Osteoblast (primary cell): ENCODE data around the gene TNS4. TPM values are rescaled to one million over a fixed set of nuclear protein-coding genes. Genes with fewer than 3 reads are reported as not detected.
A peak's percentile ranks its signal among the peaks of the same experiment; 100 is the strongest.

Source experiments
- DNase-seq: peaks from one replicate; pipeline ENCODE4 v3.0.0; 2011; ENCODE audit warnings: low spot score, mixed read lengths; ENCODE audit not compliant: insufficient read length; ENCODE audit errors: missing footprints
- H2AFZ ChIP-seq: 2 replicates; pipeline ENCODE4 v1.6.0; 2011; ENCODE audit warnings: mild to moderate bottlenecking, low read length
- H3K27ac ChIP-seq: 2 replicates; pipeline ENCODE4 v1.5.1; 2011; ENCODE audit warnings: mild to moderate bottlenecking, low read depth, low read length, moderate library complexity
- H3K27me3 ChIP-seq: 2 replicates; pipeline ENCODE4 v1.6.0; 2012; ENCODE audit warnings: mild to moderate bottlenecking, control low read depth, inconsistent platforms, low read length, moderate library complexity; ENCODE audit not compliant: insufficient read depth
- H3K36me3 ChIP-seq: 2 replicates; pipeline ENCODE4 v1.5.1; 2011; ENCODE audit warnings: mild to moderate bottlenecking, low read length, control low read depth, moderate library complexity; ENCODE audit not compliant: insufficient read depth
- H3K4me1 ChIP-seq: 2 replicates; pipeline ENCODE4 v1.5.1; 2011; ENCODE audit warnings: mild to moderate bottlenecking, low read length, control low read depth, moderate library complexity; ENCODE audit not compliant: insufficient read depth
- H3K4me2 ChIP-seq: 2 replicates; pipeline ENCODE4 v1.6.0; 2011; ENCODE audit warnings: mild to moderate bottlenecking, low read length; ENCODE audit not compliant: insufficient read depth
- H3K4me3 ChIP-seq: fragments of 200-600 bp; sonication (generic); 3 replicates; pipeline ENCODE4 v1.5.1; 2012; ENCODE audit warnings: mild to moderate bottlenecking, low read length, inconsistent platforms; ENCODE audit not compliant: insufficient read depth
- H3K79me2 ChIP-seq: 2 replicates; pipeline ENCODE4 v1.6.0; 2012; ENCODE audit warnings: mild to moderate bottlenecking, low read length, control low read depth, inconsistent platforms; ENCODE audit not compliant: insufficient read depth
- H3K9me3 ChIP-seq: 2 replicates; pipeline ENCODE4 v1.5.1; 2011; ENCODE audit warnings: low read depth, low read length, control low read depth
- H4K20me1 ChIP-seq: 2 replicates; pipeline ENCODE4 v1.6.0; 2012; ENCODE audit warnings: mild to moderate bottlenecking, low read length, control low read depth; ENCODE audit not compliant: insufficient read depth
- CTCF ChIP-seq: IDR thresholded peaks from 2 replicates; pipeline ENCODE4 v1.5.1; 2011; ENCODE audit warnings: mild to moderate bottlenecking, low read depth, low read length, moderate library complexity; ENCODE audit errors: extremely low read depth
- total RNA-seq: library from RNA; depleted of rRNA; stranded (reverse); fragments of >200 nt; gene quantifications from 2 replicates; pipeline ENCODE4 v1.2.3, GENCODE V29; 2012

The TNS4 gene
- total RNA-seq, 1 donor: under 0.01 TPM

GRCh38 chr17:40531051-40531991, 29.9 kb upstream of the TNS4 start:
- no peak for DNase-seq
- no peaks in the 10 kb centered on the region for H3K27me3 ChIP-seq
- H3K4me3 ChIP-seq: no peak overlapping the region
- H3K36me3 ChIP-seq: no peaks in the 10 kb centered on the region
- H4K20me1 ChIP-seq: no peaks in the 10 kb centered on the region
- peak overlapping the region; percentile 41 for H2AFZ ChIP-seq
- no peaks in the 10 kb centered on the region for H3K79me2 ChIP-seq
- peak overlapping the region; percentile 99 for H3K27ac ChIP-seq
- TF ChIP-seq CTCF: no peak
- H3K4me1 ChIP-seq: peaks cover 44% of the 10 kb centered on the region
- H3K9me3 ChIP-seq: no peaks in the 10 kb centered on the region
- H3K4me2 ChIP-seq: no peak overlapping the region

GRCh38 chr17:40530531-40530994, 29.1 kb upstream of the TNS4 start:
- H3K27ac ChIP-seq: peak overlapping the region; percentile 8
- H2AFZ ChIP-seq: no peak overlapping the region
- H3K4me1 ChIP-seq: peaks cover 40% of the 10 kb centered on the region
- H3K4me3 ChIP-seq: no peak overlapping the region
- no peaks in the 10 kb centered on the region for H3K36me3 ChIP-seq
- no peaks in the 10 kb centered on the region for H3K9me3 ChIP-seq
- H3K4me2 ChIP-seq: no peak overlapping the region
- no peaks in the 10 kb centered on the region for H3K79me2 ChIP-seq
- H3K27me3 ChIP-seq: no peaks in the 10 kb centered on the region
- DNase-seq: no peak
- no peak for TF ChIP-seq CTCF
- no peaks in the 10 kb centered on the region for H4K20me1 ChIP-seq

DNA sequence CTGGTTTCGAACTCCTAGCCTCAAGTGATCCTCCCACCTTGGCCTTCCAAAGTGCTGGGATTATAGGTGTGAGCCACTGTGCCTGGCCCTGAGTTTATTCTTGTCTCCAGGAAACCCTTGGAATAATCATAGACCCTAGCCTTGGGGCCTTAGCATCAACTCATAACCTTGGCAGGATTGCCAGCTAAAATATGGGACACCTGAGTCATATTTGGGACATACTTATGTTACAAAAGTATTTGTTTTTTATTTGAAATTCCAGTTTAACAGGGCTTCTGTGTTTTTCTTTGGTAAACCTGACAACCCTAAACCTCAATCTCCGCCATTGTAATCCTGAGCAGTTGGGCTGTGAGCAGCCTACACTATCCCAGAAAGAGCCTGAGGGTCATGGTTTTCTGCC, 28.6 kb upstream of the TNS4 start:
- Histone ChIP-seq H3K9me3 (no peaks in the 10 kb centered on the region), H3K27ac (no peak overlapping the region), H2AFZ (no peak overlapping the region), H3K79me2 (no peaks in the 10 kb centered on the region), H3K27me3 (no peaks in the 10 kb centered on the region), H3K4me1 (peaks cover 40% of the 10 kb centered on the region), H3K36me3 (no peaks in the 10 kb centered on the region), H3K4me2 (no peak overlapping the region), H3K4me3 (no peak overlapping the region), H4K20me1 (no peaks in the 10 kb centered on the region)
- DNase-seq: no peak
- TF ChIP-seq CTCF: no peak

- Histone ChIP-seq H3K36me3 (no peaks in the 10 kb centered on the region), H4K20me1 (no peaks in the 10 kb centered on the region), H2AFZ (no peak overlapping the region), H3K4me3 (no peak overlapping the region), H3K9me3 (no peaks in the 10 kb centered on the region), H3K27ac (no peak overlapping the region), H3K79me2 (no peaks in the 10 kb centered on the region), H3K4me2 (no peak overlapping the region), H3K27me3 (no peaks in the 10 kb centered on the region), H3K4me1 (peaks cover 31% of the 10 kb centered on the region)
- DNase-seq: no peak
- no peak for TF ChIP-seq CTCF
Measured at GRCh38 chr17:40528692-40529417, 27.4 kb upstream of the TNS4 start.
